ENCODE data around the gene MICU2.

DNA sequence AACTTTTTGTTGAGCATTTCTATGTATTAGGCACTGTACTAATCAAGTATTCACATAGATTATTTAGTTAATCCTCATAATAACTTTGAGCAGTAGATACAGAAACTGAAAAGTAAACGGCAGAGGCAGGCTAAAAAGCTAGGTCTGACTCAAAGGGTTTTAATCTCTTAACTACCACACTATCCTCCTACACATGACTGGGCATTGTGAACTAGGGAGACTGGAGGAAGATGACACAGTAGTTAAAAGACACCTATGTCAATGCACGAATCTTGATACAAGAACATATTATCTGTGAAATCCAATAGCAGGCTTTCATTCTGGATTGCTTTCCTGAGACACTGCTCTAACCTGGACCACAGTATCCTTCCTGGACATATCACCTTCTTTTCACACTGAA is 36.3 kb downstream of the MICU2 start:
- TF ChIP-seq, protein P1, sequence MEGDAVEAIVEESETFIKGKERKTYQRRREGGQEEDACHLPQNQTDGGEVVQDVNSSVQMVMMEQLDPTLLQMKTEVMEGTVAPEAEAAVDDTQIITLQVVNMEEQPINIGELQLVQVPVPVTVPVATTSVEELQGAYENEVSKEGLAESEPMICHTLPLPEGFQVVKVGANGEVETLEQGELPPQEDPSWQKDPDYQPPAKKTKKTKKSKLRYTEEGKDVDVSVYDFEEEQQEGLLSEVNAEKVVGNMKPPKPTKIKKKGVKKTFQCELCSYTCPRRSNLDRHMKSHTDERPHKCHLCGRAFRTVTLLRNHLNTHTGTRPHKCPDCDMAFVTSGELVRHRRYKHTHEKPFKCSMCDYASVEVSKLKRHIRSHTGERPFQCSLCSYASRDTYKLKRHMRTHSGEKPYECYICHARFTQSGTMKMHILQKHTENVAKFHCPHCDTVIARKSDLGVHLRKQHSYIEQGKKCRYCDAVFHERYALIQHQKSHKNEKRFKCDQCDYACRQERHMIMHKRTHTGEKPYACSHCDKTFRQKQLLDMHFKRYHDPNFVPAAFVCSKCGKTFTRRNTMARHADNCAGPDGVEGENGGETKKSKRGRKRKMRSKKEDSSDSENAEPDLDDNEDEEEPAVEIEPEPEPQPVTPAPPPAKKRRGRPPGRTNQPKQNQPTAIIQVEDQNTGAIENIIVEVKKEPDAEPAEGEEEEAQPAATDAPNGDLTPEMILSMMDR (conservative IDR thresholded peaks at IDR 0.05; ENCODE audit: low read depth, low read length), result no peak
- TF ChIP-seq BHLHE40 (IDR thresholded peaks at IDR 0.05; ENCODE audit: low read depth, low read length), result no peak
- TF ChIP-seq, protein P2, sequence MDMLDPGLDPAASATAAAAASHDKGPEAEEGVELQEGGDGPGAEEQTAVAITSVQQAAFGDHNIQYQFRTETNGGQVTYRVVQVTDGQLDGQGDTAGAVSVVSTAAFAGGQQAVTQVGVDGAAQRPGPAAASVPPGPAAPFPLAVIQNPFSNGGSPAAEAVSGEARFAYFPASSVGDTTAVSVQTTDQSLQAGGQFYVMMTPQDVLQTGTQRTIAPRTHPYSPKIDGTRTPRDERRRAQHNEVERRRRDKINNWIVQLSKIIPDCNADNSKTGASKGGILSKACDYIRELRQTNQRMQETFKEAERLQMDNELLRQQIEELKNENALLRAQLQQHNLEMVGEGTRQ (IDR thresholded peaks at IDR 0.05; ENCODE audit: low read depth, low read length), result no peak
- TF ChIP-seq SMC3 (IDR thresholded peaks at IDR 0.05; ENCODE audit: low read depth, low read length), result no peak
- no peak for TF ChIP-seq POLR2A (IDR thresholded peaks at IDR 0.05; ENCODE audit: low read depth, low read length)
- no peak for TF ChIP-seq MAZ (IDR thresholded peaks at IDR 0.05; ENCODE audit: borderline replicate concordance, low read depth, low read length)
- TF ChIP-seq RAD21 (IDR thresholded peaks at IDR 0.05; ENCODE audit: low read length), result no peak

Measured in IMR-90 (cell line).